Neural cell (in vitro differentiated cells): ENCODE measurements around the gene PREP.

ENCODE experiments used
- EP300 ChIP-seq: fragments of 450-650 bp; conservative IDR thresholded peaks from 2 replicates; pipeline ENCODE4 v1.6.1; 2014; ENCODE audit warnings: antibody characterized with exemption, mild to moderate bottlenecking, moderate library complexity; ENCODE audit not compliant: poor library complexity, severe bottlenecking
- EZH2 ChIP-seq: fragments of 200-600, 300-800 bp; shearing (Covaris generic), sonication (generic); IDR thresholded peaks from 2 replicates; pipeline ENCODE4 v1.6.1; 2014; ENCODE audit warnings: antibody characterized with exemption, low read length, borderline replicate concordance, mild to moderate bottlenecking; ENCODE audit not compliant: insufficient read depth, poor library complexity, severe bottlenecking
- TF ChIP-seq, protein P1 (sequence below): fragments of 450-650 bp; IDR thresholded peaks from 2 replicates; pipeline ENCODE4 v1.5.1; 2014; ENCODE audit warnings: antibody characterized with exemption, mild to moderate bottlenecking, moderate library complexity; ENCODE audit not compliant: poor library complexity, severe bottlenecking
- TF ChIP-seq, protein P2 (sequence below): IDR thresholded peaks from 2 replicates; pipeline ENCODE4 v1.6.1; 2012; ENCODE audit warnings: borderline replicate concordance

DNA sequence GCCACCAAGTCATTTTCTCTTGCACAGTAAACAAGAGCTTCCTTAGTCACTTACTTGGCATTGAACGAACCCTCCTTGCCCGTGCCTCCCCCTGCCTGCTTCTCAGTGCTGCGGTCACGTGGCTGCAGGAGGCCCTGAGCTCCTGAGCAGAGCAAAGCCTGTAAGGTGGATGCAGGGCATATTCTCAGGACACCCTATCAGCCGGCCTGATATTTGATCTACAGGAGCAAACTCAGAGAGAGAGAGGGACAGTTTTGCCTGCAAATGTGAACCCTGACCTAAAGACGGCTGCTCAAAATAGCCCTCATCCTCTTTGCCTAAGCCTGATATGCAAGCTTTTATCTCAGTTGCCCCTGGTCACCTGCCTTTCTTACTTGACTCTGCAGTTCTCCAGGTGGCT is 130.1 kb downstream of the PREP start:
- TF ChIP-seq EP300: no peak
- TF ChIP-seq, protein P1, sequence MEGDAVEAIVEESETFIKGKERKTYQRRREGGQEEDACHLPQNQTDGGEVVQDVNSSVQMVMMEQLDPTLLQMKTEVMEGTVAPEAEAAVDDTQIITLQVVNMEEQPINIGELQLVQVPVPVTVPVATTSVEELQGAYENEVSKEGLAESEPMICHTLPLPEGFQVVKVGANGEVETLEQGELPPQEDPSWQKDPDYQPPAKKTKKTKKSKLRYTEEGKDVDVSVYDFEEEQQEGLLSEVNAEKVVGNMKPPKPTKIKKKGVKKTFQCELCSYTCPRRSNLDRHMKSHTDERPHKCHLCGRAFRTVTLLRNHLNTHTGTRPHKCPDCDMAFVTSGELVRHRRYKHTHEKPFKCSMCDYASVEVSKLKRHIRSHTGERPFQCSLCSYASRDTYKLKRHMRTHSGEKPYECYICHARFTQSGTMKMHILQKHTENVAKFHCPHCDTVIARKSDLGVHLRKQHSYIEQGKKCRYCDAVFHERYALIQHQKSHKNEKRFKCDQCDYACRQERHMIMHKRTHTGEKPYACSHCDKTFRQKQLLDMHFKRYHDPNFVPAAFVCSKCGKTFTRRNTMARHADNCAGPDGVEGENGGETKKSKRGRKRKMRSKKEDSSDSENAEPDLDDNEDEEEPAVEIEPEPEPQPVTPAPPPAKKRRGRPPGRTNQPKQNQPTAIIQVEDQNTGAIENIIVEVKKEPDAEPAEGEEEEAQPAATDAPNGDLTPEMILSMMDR: no peak
- no peak for TF ChIP-seq EZH2
- TF ChIP-seq, protein P2, sequence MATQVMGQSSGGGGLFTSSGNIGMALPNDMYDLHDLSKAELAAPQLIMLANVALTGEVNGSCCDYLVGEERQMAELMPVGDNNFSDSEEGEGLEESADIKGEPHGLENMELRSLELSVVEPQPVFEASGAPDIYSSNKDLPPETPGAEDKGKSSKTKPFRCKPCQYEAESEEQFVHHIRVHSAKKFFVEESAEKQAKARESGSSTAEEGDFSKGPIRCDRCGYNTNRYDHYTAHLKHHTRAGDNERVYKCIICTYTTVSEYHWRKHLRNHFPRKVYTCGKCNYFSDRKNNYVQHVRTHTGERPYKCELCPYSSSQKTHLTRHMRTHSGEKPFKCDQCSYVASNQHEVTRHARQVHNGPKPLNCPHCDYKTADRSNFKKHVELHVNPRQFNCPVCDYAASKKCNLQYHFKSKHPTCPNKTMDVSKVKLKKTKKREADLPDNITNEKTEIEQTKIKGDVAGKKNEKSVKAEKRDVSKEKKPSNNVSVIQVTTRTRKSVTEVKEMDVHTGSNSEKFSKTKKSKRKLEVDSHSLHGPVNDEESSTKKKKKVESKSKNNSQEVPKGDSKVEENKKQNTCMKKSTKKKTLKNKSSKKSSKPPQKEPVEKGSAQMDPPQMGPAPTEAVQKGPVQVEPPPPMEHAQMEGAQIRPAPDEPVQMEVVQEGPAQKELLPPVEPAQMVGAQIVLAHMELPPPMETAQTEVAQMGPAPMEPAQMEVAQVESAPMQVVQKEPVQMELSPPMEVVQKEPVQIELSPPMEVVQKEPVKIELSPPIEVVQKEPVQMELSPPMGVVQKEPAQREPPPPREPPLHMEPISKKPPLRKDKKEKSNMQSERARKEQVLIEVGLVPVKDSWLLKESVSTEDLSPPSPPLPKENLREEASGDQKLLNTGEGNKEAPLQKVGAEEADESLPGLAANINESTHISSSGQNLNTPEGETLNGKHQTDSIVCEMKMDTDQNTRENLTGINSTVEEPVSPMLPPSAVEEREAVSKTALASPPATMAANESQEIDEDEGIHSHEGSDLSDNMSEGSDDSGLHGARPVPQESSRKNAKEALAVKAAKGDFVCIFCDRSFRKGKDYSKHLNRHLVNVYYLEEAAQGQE: no peak
